NCI-H2171 (cell line): ENCODE measurements around the gene PTH1R.

Experiments
- DNase-seq: peaks from one replicate; lab custom pipeline; 2025; lab: John Stamatoyannopoulos, UW

Gene PTH1R

DNA sequence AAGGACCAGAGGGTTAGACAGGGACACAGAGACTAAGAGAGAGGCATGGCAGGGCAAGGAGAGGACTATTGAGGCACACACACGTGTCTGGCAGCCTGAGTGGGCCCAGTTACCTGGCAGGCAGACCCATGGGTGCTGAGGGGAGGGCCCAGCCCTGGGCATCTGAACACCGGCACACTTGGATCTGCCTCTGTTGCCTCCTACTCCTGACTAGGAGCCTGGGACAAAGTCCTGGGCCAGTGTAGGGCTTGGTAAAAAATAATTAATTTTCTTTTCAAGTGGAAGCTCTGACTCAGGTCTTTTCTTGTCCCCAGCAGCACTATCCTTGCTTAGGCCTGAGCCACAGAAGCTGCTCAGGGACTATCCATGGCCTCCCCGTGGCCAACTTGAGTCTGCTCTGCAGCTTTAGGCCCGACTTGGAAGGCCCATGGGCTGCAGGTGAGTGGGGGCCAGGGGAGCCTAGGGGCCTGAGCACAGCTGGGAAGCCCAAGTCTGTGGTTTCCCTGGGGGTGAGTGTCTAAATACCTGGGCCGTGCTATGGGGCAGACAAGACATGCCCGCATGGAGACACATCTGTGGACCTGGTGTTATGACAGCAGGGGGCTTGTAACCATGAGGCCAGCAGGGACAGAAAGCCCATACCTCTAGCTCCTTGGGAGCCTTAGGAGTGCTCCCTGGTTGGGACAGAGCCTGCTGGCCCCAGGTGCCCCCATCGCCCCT is at the start of gene PTH1R:
Gene PTH1R, plus strand, starts transcription at position 316 of the 720 bp plus-strand sequence. CDS start 5,839 bp downstream, outside the sequence.
- DNase-seq, result no peak

- no peak for DNase-seq
Measured at GRCh38 chr3:46829699-46830208, 47.8 kb upstream of the PTH1R start.

DNA sequence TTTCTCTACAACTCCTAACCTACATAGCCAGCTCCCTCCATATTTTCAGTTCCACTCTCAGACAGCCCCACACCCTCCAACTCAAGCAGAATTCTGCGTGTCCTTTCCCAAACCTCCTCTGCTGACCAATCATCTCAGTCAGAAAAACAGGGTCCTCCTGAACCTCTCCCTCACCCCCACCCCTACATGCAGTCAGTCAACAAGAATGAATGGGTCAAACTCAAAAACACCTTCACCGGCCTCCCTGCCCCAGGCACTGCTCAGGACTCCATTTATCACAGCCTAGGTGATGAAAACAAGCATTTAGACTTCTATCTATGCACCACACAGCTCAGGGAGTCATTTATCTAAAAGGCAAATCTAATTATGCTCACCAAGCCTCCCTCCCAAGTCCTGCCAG is 46.7 kb upstream of the PTH1R start:
- DNase-seq, result no peak

GRCh38 chr3:46831316-46831715 is 46.2 kb upstream of the PTH1R start:
- DNase-seq, result no peak

- DNase-seq, result no peak
Measured at GRCh38 chr3:46831841-46832240, 45.7 kb upstream of the PTH1R start.

- no peak for DNase-seq
Measured at GRCh38 chr3:46833346-46834300, 43.9 kb upstream of the PTH1R start.

DNA sequence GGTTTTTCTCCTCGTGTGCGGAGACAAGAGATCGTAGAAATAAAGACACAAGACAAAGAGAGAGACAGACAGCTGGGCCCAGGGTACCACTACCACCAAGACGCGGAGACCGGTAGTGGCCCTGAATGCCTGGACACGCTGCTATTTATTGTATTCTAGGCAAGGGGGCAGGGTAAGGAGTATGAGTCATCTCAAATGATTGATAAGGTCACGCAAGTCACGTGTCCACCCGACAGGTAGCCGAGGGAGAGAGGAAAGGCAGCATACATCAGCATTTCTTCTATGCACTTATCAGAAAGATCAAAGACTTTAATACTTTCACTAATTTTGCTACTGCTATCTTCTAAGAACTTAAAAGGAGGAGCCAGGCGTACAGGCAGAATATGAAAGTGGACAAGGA is 42.5 kb upstream of the PTH1R start:
- no peak for DNase-seq

DNA sequence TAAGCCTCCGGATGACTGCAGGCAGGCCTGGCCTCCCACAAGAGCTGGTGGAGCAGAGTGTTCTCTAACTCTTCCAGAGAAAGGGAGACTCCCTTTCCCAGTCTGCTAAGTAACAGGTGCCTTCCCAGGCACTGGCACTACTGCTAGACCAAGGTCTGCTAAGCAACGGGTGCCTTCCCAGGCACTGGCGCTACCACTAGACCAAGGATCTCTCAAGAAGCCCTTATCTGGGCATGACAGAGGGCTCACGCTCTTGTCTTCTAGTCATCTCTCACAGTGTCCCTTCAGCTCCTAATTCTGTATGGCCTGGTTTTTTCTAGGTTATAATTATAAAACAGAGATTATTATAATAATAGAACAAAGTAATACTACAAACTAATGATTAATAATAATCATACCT is 42.0 kb upstream of the PTH1R start:
- DNase-seq, result no peak

GRCh38 chr3:46838301-46838700 is 39.2 kb upstream of the PTH1R start:
- DNase-seq, result no peak

GRCh38 chr3:46840491-46840890 is 37.0 kb upstream of the PTH1R start:
- no peak for DNase-seq

DNA sequence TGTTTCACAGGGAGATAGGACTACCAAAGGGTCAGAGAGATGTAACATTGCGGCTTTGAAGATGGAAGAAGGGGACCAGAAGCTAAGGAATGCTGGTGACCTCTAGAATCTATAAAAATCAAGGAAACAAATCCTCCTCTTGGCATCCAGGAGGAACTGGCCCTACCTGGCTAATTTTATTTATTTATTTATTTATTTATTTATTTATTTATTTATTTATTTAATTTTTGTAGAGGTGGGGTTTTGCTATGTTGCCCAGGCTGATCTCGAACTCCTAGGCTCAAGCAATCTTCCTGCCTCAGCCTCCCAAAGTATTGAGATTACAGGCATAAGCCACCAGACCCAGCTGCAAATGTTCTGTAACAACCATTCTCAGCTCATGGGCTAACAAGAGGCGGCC is 34.0 kb upstream of the PTH1R start:
- no peak for DNase-seq

DNA sequence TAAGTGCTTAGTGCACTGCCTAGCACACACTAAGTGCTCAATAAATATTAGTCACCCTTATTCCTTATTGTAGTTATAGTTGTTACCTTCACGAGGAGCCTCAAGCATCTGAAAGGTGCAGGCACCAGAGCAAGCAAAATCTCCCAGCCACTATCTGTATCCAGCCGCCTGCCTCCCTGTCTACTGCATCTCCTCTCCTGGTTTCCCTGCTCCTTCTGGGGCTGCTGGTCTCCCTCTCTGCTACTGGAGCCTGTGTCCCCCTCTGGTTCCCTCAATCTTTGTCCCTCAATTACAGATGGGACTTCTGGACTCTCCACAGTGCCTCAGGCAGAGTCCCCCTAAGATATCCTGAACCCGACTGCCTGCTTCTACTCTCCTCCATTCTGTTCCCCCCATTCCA is 33.1 kb upstream of the PTH1R start:
- DNase-seq, result no peak

DNA sequence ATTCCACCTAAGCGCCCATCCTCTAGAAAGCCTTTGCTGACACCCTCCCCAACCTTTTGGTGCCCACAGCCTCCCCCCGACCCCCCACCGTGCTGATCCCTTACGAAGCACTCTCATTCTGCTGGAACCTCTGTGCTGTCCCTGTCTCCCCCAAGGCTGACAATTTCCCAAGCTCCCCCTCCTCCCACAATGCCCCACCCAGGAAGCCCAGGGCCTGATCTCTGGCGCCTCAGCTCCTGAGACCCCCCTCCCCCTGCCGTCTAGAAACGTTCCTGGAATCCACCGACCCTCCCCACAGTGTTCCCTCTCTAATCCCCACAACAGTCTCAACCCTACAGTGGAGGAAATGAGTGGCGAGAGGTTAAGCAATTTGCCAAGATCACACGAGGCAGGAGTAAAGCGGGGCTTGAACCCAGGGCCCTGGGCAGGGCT is 32.6 kb upstream of the PTH1R start:
- no peak for DNase-seq

GRCh38 chr3:46845397-46845859 is 32.1 kb upstream of the PTH1R start:
- no peak for DNase-seq

DNA sequence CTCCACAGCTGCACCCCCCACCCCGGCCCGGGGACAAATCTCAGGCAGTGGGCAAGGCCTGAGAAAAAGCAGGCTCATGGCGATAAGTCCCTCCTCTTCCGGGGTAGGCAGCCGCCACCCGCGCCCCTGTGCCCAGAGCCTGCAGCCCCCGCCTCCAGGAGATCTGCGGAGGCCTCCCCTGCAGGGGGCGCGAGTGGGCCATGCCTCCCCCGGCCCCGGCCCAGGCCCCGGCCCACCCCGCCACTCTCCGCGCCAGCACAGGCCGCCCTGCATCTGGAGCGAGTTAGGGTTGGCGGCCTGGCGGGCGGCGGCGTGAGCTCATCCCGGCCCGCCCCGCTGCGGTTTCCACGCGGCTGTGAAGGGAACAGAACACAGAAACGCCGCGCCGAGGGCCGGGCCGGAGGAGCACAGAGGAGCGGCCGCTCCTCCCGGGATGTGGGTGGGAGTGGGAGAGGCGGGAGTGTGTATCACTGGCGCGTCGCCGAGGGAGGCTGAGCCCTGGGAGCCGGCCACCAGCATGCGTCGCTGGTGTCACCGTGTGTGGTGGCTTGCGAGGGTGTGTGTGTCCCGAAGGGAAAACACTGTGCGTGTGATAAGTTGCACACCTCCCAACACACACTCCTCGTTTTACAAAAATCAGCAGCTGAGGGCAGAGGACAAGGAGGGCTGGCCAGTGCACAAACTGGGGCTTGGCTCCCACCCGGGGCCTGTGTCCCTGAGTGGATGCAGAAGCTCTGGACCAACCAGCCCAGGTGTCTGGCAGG is 31.5 kb upstream of the PTH1R start:
- DNase-seq, result peak; percentile 66

DNA sequence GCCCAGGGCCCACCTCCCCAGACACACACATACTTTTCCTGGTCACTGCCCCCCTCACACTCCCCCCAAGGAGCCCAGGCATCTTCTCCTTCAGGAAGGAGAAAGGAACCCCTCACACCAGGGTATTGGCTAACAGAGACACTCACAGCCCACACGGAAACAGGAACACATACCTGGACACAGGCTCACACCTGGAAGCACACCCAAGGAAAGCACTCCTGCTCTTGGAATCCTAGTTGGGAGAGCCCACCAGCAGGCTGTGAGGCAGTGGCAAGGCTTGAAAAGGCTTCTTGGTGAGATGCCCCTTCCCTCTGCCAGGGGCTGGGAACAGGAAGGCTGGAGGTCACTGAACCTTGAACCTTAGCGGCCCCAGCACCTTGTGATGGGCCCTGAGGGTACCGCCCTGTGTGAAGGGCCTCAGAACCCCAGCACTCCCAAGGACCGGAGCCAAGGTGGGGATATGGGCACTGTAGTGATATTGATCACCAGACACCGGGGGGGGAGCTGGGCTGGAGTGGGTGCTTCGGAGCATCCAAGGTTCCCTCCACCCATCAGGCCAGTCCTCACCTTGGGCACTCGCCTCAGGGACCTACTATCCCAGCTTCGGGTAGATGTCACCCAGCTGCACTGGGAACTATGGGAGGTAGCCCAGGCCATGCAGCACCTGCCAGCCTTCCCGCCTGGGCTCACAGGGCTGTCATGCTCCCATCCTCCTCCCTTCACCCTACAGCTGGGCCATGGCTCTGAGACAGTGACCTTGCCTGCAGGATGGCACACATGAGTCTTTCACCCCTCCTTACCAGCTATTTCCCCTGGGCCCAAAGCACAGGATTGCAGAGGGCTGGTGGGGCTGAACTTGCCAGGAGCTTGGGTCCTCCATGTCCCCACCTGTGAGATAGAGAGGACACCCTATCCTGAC is 30.6 kb upstream of the PTH1R start:
- no peak for DNase-seq

- no peak for DNase-seq
Measured at GRCh38 chr3:46847744-46848143, 29.8 kb upstream of the PTH1R start.

- DNase-seq, result no peak
Measured at GRCh38 chr3:46848271-46849044, 29.1 kb upstream of the PTH1R start.

DNA sequence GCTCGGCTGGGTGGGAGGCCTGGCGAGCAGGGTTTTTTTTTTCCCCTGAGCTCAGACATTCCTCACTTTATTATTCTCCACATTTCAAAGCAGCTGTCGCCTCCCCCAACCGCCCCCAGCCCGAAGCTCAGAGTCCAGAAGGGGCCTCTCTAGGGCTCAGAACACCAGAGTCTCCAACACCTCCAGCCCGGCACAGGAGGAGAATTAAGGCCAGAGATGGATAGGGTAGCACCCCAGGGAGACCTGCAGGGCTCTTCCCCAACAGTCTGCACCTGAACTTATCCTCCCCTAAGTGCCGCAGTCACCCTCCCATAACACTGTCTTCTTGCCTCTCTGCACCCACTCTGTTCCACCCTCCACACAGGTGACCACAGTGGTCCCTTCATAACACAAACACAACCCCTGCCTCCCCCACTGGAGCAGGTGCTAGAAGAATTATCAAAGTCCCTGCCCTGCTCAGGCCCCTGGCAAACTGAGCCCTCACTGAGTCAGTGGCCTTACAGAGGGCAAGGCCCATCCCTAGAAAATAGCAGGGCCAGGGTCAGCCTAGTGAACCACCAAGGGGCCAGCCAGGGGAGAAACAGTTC is 28.4 kb upstream of the PTH1R start:
- no peak for DNase-seq
